ENCODE data around the gene PXMP2. TPM values are rescaled to one million over a fixed set of nuclear protein-coding genes. Genes with fewer than 3 reads are reported as not detected.

Gene PXMP2
- total RNA-seq, 1 experiment from 2014 or later, result 39.9 TPM

- Histone ChIP-seq H3K36me3 (ENCODE audit: control insufficient read depth, insufficient read depth, low read length) (peaks cover 3% of the 10 kb centered on the region), H3K4me3 (ENCODE audit: low read depth, low read length) (no peak overlapping the region), H3K9me3 (no peaks in the 10 kb centered on the region), H3K4me1 (no peaks in the 10 kb centered on the region), H3K27me3 (replicated peaks; ENCODE audit: control insufficient read depth, insufficient read depth, low read length) (no peaks in the 10 kb centered on the region)
- peaks cover 99% of the 10 kb centered on the region for H3K36me3 Mint-ChIP-seq (ENCODE audit: insufficient read depth, unreplicated experiment)
- no peak for TF ChIP-seq CTCF (IDR thresholded peaks at IDR 0.05; ENCODE audit: insufficient read depth in 1 of 2, low read depth in 1 of 2, low read length in 1 of 2, severe bottlenecking in 1 of 2, unreplicated experiment in 1 of 2)
- no peak for DNase-seq
- POLR2A ChIA-PET, result no interaction called here
- no peaks in the 10 kb centered on the region for H3K9me3 Mint-ChIP-seq (ENCODE audit: unreplicated experiment)
- H3K27ac Mint-ChIP-seq (ENCODE audit: unreplicated experiment), result no peak overlapping the region
- CTCF ChIA-PET, result no interaction called here
- H3K4me1 Mint-ChIP-seq (ENCODE audit: low read depth, unreplicated experiment), result no peaks in the 10 kb centered on the region
- no peaks in the 10 kb centered on the region for H3K27me3 Mint-ChIP-seq (ENCODE audit: insufficient read depth, unreplicated experiment)
- no TSS peak for BruUV-seq (replicated peaks)
- intact Hi-C loops (cut with micrococcal nuclease; ENCODE audit: unreplicated experiment), result no loop called here
- no peak overlapping the region for H3K4me3 Mint-ChIP-seq (ENCODE audit: unreplicated experiment)
Observed at GRCh38 chr12:132718644-132719043, 31.3 kb downstream of the PXMP2 start.

GRCh38 chr12:132719141-132719953 is 32.0 kb downstream of the PXMP2 start:
- Histone ChIP-seq H3K4me3 (ENCODE audit: low read depth, low read length) (no peak overlapping the region), H3K9me3 (no peaks in the 10 kb centered on the region), H3K4me1 (no peaks in the 10 kb centered on the region), H3K27me3 (replicated peaks; ENCODE audit: control insufficient read depth, insufficient read depth, low read length) (no peaks in the 10 kb centered on the region), H3K36me3 (ENCODE audit: control insufficient read depth, insufficient read depth, low read length) (peaks cover 3% of the 10 kb centered on the region)
- TF ChIP-seq CTCF (IDR thresholded peaks at IDR 0.05; ENCODE audit: insufficient read depth in 1 of 2, low read depth in 1 of 2, low read length in 1 of 2, severe bottlenecking in 1 of 2, unreplicated experiment in 1 of 2), result no peak
- no peaks in the 10 kb centered on the region for H3K27me3 Mint-ChIP-seq (ENCODE audit: insufficient read depth, unreplicated experiment)
- DNase-seq, result no peak
- intact Hi-C loops (cut with micrococcal nuclease; ENCODE audit: unreplicated experiment), result no loop called here
- CTCF ChIA-PET, result no interaction called here
- no TSS peak for BruUV-seq (replicated peaks)
- H3K9me3 Mint-ChIP-seq (ENCODE audit: unreplicated experiment), result no peaks in the 10 kb centered on the region
- H3K4me3 Mint-ChIP-seq (ENCODE audit: unreplicated experiment), result no peak overlapping the region
- H3K27ac Mint-ChIP-seq (ENCODE audit: unreplicated experiment), result no peak overlapping the region
- POLR2A ChIA-PET, result no interaction called here
- peaks cover 99% of the 10 kb centered on the region for H3K36me3 Mint-ChIP-seq (ENCODE audit: insufficient read depth, unreplicated experiment)
- H3K4me1 Mint-ChIP-seq (ENCODE audit: low read depth, unreplicated experiment), result no peaks in the 10 kb centered on the region

GRCh38 chr12:132719954-132720324 is 32.6 kb downstream of the PXMP2 start:
- H3K9me3 Mint-ChIP-seq (ENCODE audit: unreplicated experiment), result no peaks in the 10 kb centered on the region
- H3K27ac Mint-ChIP-seq (ENCODE audit: unreplicated experiment), result no peak overlapping the region
- no peaks in the 10 kb centered on the region for H3K4me1 Mint-ChIP-seq (ENCODE audit: low read depth, unreplicated experiment)
- no peaks in the 10 kb centered on the region for H3K27me3 ChIP-seq (replicated peaks; ENCODE audit: control insufficient read depth, insufficient read depth, low read length)
- no peaks in the 10 kb centered on the region for H3K9me3 ChIP-seq
- no peak overlapping the region for H3K4me3 ChIP-seq (ENCODE audit: low read depth, low read length)
- H3K36me3 Mint-ChIP-seq (ENCODE audit: insufficient read depth, unreplicated experiment), result peaks cover 99% of the 10 kb centered on the region
- no peak overlapping the region for H3K4me3 Mint-ChIP-seq (ENCODE audit: unreplicated experiment)
- no peak for DNase-seq
- no peaks in the 10 kb centered on the region for H3K4me1 ChIP-seq
- BruUV-seq (replicated peaks), result no TSS peak
- no peak for TF ChIP-seq CTCF (IDR thresholded peaks at IDR 0.05; ENCODE audit: insufficient read depth in 1 of 2, low read depth in 1 of 2, low read length in 1 of 2, severe bottlenecking in 1 of 2, unreplicated experiment in 1 of 2)
- intact Hi-C loops (cut with micrococcal nuclease; ENCODE audit: unreplicated experiment), result no loop called here
- CTCF ChIA-PET, result interaction anchor here (0.7 kb wide), 1 partner anchor 253 kb away, joined by 5 read pairs; no protein-coding TSS in a partner anchor
- no peaks in the 10 kb centered on the region for H3K27me3 Mint-ChIP-seq (ENCODE audit: insufficient read depth, unreplicated experiment)
- peaks cover 3% of the 10 kb centered on the region for H3K36me3 ChIP-seq (ENCODE audit: control insufficient read depth, insufficient read depth, low read length)
- POLR2A ChIA-PET, result no interaction called here
